IPS-20b (cell line): ENCODE data around the gene LETM1.

ENCODE experiments used
- H3K27ac ChIP-seq: one replicate; pipeline ENCODE4 v1.5.1; 2013; ENCODE audit warnings: low read length
- H3K27me3 ChIP-seq: 2 replicates; pipeline ENCODE4 v1.6.1; 2013; ENCODE audit warnings: mild to moderate bottlenecking, low read length, inconsistent platforms; ENCODE audit not compliant: insufficient read depth
- H3K36me3 ChIP-seq: 2 replicates; pipeline ENCODE4 v1.6.1; 2013; ENCODE audit warnings: low read depth, mild to moderate bottlenecking, inconsistent platforms, low read length, moderate library complexity; ENCODE audit not compliant: insufficient read depth
- H3K4me1 ChIP-seq: 2 replicates; pipeline ENCODE4 v1.6.1; 2013; ENCODE audit warnings: mild to moderate bottlenecking, control low read depth, inconsistent platforms, low read length, moderate library complexity; ENCODE audit not compliant: insufficient read depth
- H3K4me3 ChIP-seq: 2 replicates; pipeline ENCODE4 v1.5.1; 2013; ENCODE audit warnings: mild to moderate bottlenecking, low read length, inconsistent platforms
- H3K9ac ChIP-seq: 2 replicates; pipeline ENCODE4 v1.6.1; 2013; ENCODE audit warnings: low read depth, mild to moderate bottlenecking, inconsistent platforms, low read length, moderate library complexity
- H3K9me3 ChIP-seq: 2 replicates; pipeline ENCODE4 v1.6.1; 2013; ENCODE audit warnings: mild to moderate bottlenecking, low read depth, low read length, inconsistent platforms; ENCODE audit not compliant: insufficient read depth

Gene LETM1

DNA sequence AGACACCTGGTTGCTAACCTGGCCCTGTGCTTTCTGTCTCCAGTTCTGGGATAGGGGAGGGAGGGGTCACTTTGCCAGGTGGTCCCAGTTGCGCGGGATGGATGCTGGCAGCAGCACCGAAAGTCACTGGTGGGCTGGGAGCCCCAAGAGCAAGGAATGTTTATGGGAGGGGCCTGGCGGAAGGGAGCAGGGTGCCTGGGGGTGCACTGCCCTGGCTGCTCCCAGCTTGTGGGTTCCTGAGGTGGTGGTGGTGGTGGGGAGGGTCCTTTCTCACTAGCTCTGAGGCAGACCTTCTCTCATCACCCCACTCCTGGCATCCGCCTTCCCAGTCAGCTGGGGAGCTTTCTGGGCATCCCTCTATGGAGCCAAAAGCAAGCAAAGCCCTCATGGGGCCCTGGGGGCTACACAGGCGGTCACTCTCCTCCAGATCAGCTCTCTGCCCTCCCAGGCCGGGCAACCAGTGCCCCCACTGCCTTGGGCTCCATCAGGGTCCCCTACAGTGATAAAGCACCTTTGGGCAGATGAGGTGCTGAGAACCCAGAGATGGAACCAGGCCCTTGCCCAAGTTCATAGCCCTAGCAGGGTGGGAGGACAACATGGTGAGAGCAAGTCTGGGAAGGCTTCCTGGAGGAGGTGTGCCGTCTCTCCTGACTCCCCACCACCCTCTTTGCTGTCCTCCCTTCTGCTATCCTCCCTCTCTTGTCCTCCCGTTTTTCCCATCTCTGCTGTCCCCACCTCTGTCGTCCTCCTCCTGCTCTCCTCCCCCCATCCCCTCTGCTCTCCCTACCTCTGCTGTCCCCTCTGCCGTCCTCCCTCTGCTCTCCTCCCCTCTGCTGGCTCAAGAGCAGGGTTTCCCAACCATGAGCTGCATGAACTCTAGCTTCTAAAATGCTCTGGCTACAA is 46.9 kb downstream of the LETM1 start:
- Histone ChIP-seq H3K36me3 (peaks cover 16% of the 10 kb centered on the region), H3K4me3 (no peak overlapping the region), H3K9me3 (no peaks in the 10 kb centered on the region), H3K27me3 (no peaks in the 10 kb centered on the region), H3K27ac (no peak overlapping the region), H3K4me1 (no peaks in the 10 kb centered on the region), H3K9ac (no peak overlapping the region)

DNA sequence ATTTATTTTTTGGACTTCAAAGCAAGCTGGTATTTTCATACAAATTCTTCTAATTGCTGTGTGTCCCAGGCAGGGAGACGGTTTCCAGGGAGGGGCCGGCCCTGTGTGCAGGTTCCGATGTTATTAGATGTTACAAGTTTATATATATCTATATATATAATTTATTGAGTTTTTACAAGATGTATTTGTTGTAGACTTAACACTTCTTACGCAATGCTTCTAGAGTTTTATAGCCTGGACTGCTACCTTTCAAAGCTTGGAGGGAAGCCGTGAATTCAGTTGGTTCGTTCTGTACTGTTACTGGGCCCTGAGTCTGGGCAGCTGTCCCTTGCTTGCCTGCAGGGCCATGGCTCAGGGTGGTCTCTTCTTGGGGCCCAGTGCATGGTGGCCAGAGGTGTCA is 47.6 kb downstream of the LETM1 start:
- H3K9me3 ChIP-seq = no peaks in the 10 kb centered on the region
- H3K27me3 ChIP-seq = no peaks in the 10 kb centered on the region
- H3K9ac ChIP-seq = no peak overlapping the region
- H3K4me1 ChIP-seq = no peaks in the 10 kb centered on the region
- peaks cover 9% of the 10 kb centered on the region for H3K36me3 ChIP-seq
- H3K4me3 ChIP-seq = no peak overlapping the region
- H3K27ac ChIP-seq = no peak overlapping the region

DNA sequence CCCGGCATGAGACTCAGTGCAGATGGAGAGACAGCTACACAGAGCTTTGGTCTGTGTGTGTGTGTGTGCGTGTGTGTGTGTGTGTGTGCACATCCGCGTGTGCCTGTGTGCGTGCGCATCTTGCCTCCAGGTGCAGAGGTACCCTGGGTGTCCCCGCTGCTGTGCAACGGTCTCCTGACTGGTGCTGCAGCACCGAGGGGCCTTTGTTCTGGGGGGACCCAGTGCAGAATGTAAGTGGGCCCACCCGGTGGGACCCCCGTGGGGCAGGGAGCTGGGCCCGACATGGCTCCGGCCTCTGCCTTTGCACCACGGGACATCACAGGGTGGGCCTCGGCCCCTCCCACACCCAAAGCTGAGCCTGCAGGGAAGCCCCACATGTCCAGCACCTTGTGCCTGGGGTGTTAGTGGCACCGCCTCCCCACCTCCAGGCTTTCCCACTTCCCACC is 48.6 kb downstream of the LETM1 start:
- Histone ChIP-seq H3K36me3 (peaks cover 8% of the 10 kb centered on the region; the same call in 1 of the 2 replicates), H3K9me3 (no peaks in the 10 kb centered on the region), H3K4me3 (no peak overlapping the region), H3K27ac (no peak overlapping the region), H3K9ac (no peak overlapping the region), H3K27me3 (no peaks in the 10 kb centered on the region), H3K4me1 (no peaks in the 10 kb centered on the region)

DNA sequence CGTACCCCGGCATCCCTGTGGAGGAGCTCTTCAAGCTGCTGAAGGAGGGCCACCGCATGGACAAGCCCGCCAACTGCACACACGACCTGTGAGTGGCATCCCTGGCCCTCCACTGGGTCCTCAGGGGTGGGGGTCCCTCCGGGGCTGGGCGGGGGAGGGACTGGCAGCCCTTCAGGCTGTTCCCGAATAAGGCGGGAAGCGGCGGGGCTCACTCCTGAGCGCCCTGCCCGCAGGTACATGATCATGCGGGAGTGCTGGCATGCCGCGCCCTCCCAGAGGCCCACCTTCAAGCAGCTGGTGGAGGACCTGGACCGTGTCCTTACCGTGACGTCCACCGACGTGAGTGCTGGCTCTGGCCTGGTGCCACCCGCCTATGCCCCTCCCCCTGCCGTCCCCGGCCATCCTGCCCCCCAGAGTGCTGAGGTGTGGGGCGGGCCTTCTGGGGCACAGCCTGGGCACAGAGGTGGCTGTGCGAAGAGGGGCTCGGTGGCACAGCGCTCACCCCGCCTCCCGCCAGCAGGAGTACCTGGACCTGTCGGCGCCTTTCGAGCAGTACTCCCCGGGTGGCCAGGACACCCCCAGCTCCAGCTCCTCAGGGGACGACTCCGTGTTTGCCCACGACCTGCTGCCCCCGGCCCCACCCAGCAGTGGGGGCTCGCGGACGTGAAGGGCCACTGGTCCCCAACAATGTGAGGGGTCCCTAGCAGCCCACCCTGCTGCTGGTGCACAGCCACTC is 49.2 kb downstream of the LETM1 start:
- H3K9me3 ChIP-seq = no peaks in the 10 kb centered on the region
- H3K36me3 ChIP-seq = peaks cover 8% of the 10 kb centered on the region; the same call in 1 of the 2 replicates
- H3K4me1 ChIP-seq = no peaks in the 10 kb centered on the region
- H3K9ac ChIP-seq = no peak overlapping the region
- H3K4me3 ChIP-seq = no peak overlapping the region
- H3K27me3 ChIP-seq = no peaks in the 10 kb centered on the region
- no peak overlapping the region for H3K27ac ChIP-seq

DNA sequence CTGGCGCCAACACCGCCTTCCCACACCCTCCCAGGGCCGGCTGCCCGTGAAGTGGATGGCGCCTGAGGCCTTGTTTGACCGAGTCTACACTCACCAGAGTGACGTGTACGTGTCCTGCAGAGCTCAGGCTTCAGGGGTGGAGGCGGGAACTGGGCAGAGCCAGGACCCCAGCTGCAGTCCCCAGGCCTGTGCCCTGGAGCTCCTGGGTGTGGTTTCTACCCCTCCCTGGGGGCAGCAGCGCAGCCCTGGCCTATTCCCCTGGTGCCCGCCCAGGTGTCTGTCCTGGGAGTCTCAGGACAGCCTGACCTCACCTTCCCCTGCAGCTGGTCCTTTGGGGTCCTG is 49.8 kb downstream of the LETM1 start:
- H3K27me3 ChIP-seq = no peaks in the 10 kb centered on the region
- H3K4me1 ChIP-seq = no peaks in the 10 kb centered on the region
- peaks cover 8% of the 10 kb centered on the region; the same call in 1 of the 2 replicates for H3K36me3 ChIP-seq
- H3K9me3 ChIP-seq = no peaks in the 10 kb centered on the region
- no peak overlapping the region for H3K9ac ChIP-seq
- H3K27ac ChIP-seq = no peak overlapping the region
- no peak overlapping the region for H3K4me3 ChIP-seq

DNA sequence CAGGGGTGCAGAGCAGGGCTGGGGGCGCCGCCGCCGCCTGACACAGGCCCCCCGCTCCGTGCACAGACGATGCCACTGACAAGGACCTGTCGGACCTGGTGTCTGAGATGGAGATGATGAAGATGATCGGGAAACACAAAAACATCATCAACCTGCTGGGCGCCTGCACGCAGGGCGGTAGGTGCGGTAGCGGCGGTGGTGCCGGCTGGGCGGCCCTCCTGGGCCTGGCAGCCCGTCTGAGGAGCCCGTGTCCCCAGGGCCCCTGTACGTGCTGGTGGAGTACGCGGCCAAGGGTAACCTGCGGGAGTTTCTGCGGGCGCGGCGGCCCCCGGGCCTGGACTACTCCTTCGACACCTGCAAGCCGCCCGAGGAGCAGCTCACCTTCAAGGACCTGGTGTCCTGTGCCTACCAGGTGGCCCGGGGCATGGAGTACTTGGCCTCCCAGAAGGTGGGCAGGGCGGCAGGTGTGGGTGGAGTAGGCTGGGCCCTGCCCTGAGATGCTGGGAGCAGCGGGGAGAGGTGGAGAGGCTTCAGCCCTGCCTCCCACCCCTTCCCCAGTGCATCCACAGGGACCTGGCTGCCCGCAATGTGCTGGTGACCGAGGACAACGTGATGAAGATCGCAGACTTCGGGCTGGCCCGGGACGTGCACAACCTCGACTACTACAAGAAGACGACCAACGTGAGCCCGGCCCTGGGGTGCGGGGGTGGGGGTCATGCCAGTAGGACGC is 50.3 kb downstream of the LETM1 start:
- no peaks in the 10 kb centered on the region for H3K27me3 ChIP-seq
- H3K9ac ChIP-seq = no peak overlapping the region
- H3K27ac ChIP-seq = no peak overlapping the region
- H3K4me1 ChIP-seq = no peaks in the 10 kb centered on the region
- no peak overlapping the region for H3K4me3 ChIP-seq
- H3K36me3 ChIP-seq = peaks cover 8% of the 10 kb centered on the region; the same call in 1 of the 2 replicates
- no peaks in the 10 kb centered on the region for H3K9me3 ChIP-seq

DNA sequence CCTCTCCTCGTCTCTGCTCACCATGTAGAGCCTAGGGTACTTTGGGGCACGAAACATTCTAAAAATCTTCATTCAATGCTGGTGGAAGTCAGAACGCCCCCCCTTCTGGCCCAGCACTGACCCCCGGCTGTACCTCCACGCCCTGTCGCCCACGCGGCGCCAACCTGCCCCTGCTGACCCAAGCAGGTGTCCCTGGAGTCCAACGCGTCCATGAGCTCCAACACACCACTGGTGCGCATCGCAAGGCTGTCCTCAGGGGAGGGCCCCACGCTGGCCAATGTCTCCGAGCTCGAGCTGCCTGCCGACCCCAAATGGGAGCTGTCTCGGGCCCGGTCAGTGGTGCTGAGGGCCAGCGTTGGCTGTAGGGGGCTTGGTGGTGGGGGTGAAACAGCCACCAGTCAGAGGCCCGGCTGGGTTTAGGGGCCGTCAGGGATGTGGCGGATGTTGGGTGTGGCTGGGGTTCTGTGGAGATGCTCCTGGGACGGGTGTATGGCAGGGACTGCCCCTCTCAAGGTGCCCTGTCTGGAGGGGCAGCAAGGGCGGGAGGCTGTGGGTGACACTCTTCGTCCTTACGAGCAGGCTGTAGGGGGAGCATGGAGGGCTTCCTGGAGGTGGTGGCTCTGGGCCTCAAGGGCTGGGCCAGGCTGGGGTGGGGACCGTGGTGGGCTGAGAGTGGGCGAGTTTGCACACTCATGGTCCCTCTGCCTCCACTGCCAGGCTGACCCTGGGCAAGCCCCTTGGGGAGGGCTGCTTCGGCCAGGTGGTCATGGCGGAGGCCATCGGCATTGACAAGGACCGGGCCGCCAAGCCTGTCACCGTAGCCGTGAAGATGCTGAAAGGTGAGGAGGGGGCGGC is 51.1 kb downstream of the LETM1 start:
- H3K9me3 ChIP-seq = no peaks in the 10 kb centered on the region
- no peaks in the 10 kb centered on the region for H3K4me1 ChIP-seq
- H3K4me3 ChIP-seq = no peak overlapping the region
- no peaks in the 10 kb centered on the region for H3K27me3 ChIP-seq
- peaks cover 8% of the 10 kb centered on the region; the same call in 1 of the 2 replicates for H3K36me3 ChIP-seq
- no peak overlapping the region for H3K27ac ChIP-seq
- H3K9ac ChIP-seq = no peak overlapping the region

DNA sequence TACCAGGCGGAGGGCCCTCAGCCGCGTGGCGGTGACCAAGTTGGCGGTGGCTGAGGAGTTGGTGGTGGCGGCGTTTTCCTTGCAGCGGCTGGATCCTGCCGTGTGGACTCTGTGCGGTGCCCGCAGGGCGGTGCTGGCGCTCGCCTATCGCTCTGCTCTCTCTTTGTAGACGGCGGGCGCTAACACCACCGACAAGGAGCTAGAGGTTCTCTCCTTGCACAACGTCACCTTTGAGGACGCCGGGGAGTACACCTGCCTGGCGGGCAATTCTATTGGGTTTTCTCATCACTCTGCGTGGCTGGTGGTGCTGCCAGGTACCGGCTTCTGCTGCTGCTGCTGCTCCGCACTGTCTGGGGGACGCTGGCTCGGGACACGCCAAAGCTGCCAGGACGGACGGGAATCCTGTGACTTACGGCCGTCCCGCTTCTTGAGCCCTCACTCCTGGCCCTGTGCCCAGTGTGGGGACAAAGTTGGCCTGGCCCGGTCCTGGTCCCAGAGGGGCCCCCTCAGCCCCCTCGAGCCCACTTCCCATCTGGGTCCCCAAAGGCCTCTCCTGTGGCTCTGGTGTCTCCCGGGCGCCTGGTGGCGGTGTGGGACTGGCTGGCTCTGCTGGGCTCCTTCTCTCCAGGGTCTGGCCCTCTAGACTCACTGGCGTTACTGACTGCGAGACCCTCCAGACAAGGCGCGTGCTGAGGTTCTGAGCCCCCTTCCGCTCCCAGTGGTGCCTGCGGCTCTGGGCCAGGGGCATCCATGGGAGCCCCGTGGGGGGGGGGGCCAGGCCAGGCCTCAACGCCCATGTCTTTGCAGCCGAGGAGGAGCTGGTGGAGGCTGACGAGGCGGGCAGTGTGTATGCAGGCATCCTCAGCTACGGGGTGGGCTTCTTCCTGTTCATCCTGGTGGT is 52.2 kb downstream of the LETM1 start:
- H3K27me3 ChIP-seq = no peaks in the 10 kb centered on the region
- no peak overlapping the region for H3K4me3 ChIP-seq
- no peaks in the 10 kb centered on the region for H3K4me1 ChIP-seq
- H3K9ac ChIP-seq = no peak overlapping the region
- no peak overlapping the region for H3K27ac ChIP-seq
- H3K9me3 ChIP-seq = no peaks in the 10 kb centered on the region
- H3K36me3 ChIP-seq = peaks cover 8% of the 10 kb centered on the region; the same call in 1 of the 2 replicates

DNA sequence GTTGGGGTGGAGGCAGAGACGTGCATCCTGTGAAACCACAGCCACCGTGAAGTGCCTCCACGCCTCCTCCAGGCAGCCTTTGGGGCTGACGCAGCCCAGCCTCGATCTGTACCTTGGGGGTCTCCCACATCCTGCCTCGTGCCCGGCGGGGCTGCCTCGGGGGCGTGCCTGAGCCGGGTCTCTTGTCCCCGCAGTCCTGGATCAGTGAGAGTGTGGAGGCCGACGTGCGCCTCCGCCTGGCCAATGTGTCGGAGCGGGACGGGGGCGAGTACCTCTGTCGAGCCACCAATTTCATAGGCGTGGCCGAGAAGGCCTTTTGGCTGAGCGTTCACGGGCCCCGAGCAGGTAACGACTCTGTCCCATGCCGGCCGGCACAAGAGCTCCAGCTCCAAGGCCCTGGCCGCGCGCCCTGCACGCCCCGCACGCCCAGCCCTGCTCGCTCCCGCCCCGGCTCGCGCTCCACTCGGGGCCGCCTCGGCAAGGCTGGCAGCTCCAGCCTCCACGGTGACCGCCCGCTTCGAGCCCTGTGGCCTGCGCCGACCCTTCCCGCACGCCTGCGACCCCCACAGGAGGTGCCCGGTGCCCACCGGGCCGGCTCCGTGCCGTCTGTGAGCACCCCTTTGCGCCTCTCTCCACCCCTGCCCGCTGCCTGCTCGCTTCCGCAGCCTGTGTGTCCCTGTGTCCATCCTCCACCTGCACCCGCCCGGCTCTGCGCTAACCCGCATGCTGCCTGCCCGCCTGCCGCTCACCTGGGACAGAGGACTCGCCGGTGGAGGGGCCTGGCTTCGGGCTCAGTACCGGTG is 53.0 kb downstream of the LETM1 start:
- peaks cover 8% of the 10 kb centered on the region; the same call in 1 of the 2 replicates for H3K36me3 ChIP-seq
- no peak overlapping the region for H3K27ac ChIP-seq
- H3K4me1 ChIP-seq = no peaks in the 10 kb centered on the region
- H3K27me3 ChIP-seq = no peaks in the 10 kb centered on the region
- no peaks in the 10 kb centered on the region for H3K9me3 ChIP-seq
- no peak overlapping the region for H3K9ac ChIP-seq
- H3K4me3 ChIP-seq = no peak overlapping the region
